Renal cortex interstitium (tissue), 15 donors: ENCODE data around the gene ZC3HAV1. TPM values are rescaled to one million over a fixed set of nuclear protein-coding genes. Genes with fewer than 3 reads are reported as not detected.
A peak's percentile ranks its signal among the peaks of the same experiment; 100 is the strongest.
"Not testable (repeated sequence)": the region's sequence is repeated elsewhere in the genome, so short reads cannot be mapped to it uniquely, and the experiment has no call there.

Experiments
- DNase-seq, 11 donors: peaks; one replicate each; pipeline ENCODE4 v3.0.0-alpha.2; 2013; ENCODE audit warnings: low read depth in 9 of 11, low spot score in 4 of 11; ENCODE audit errors: extremely low read depth in 1 of 11
- long read RNA-seq, 16 experiments: transcript quantifications; one replicate each; lab custom pipeline, GENCODE V29; 2026
- polyA plus RNA-seq, 3 donors: library from polyadenylated mRNA; unstranded; fragments of 120-200 nt; gene quantifications; one replicate each; pipeline ENCODE4 v1.2.1, GENCODE V29; 2013; ENCODE audit not compliant: insufficient read length in 3 of 3

The ZC3HAV1 gene
- 10 to 100 TPM; 19.8 to 27.6 (median 22.0) TPM for polyA plus RNA-seq
- long read RNA-seq, donor 1, full-length matches to known transcripts = 2 of 2 reads
- long read RNA-seq, donor 1, partial matches to known transcripts = 0 of 2 reads
- long read RNA-seq, donor 1, other reads (novel, unspliced or antisense) = 0 of 2 reads
- long read RNA-seq, donor 2, partial matches to known transcripts = 14 of 15 reads
- long read RNA-seq, donor 2, other reads (novel, unspliced or antisense) = 0 of 15 reads
- long read RNA-seq, donor 3, full-length matches to known transcripts = 3 of 3 reads
- long read RNA-seq, donor 3, partial matches to known transcripts = 0 of 3 reads
- long read RNA-seq, donor 3, other reads (novel, unspliced or antisense) = 0 of 3 reads
- long read RNA-seq, donor 4, partial matches to known transcripts = 0 of 1 reads
- long read RNA-seq, donor 4, other reads (novel, unspliced or antisense) = 0 of 1 reads
- long read RNA-seq, donor 5 = 0 reads
- long read RNA-seq, donor 6, full-length matches to known transcripts = 3 of 21 reads
- long read RNA-seq, donor 6, partial matches to known transcripts = 18 of 21 reads
- long read RNA-seq, donor 6, other reads (novel, unspliced or antisense) = 0 of 21 reads
- long read RNA-seq, donor 7, full-length matches to known transcripts = 3 of 3 reads
- long read RNA-seq, donor 7, partial matches to known transcripts = 0 of 3 reads
- long read RNA-seq, donor 7, other reads (novel, unspliced or antisense) = 0 of 3 reads
- long read RNA-seq, donor 8 = 0 reads
- long read RNA-seq, donor 9 = 0 reads
- long read RNA-seq, donor 10, full-length matches to known transcripts = 2 of 2 reads
- long read RNA-seq, donor 10, partial matches to known transcripts = 0 of 2 reads
- long read RNA-seq, donor 10, other reads (novel, unspliced or antisense) = 0 of 2 reads
- long read RNA-seq, donor 11 = 0 reads
- long read RNA-seq, donor 12 = 0 reads
- long read RNA-seq, donor 13 = 0 reads
- long read RNA-seq, donor 14, full-length matches to known transcripts = 4 of 4 reads
- long read RNA-seq, donor 14, partial matches to known transcripts = 0 of 4 reads
- long read RNA-seq, donor 14, other reads (novel, unspliced or antisense) = 0 of 4 reads
- long read RNA-seq, donor 15 = 0 reads
- long read RNA-seq, donor 16, full-length matches to known transcripts = 6 of 6 reads
- long read RNA-seq, donor 16, partial matches to known transcripts = 0 of 6 reads
- long read RNA-seq, donor 16, other reads (novel, unspliced or antisense) = 0 of 6 reads

DNA sequence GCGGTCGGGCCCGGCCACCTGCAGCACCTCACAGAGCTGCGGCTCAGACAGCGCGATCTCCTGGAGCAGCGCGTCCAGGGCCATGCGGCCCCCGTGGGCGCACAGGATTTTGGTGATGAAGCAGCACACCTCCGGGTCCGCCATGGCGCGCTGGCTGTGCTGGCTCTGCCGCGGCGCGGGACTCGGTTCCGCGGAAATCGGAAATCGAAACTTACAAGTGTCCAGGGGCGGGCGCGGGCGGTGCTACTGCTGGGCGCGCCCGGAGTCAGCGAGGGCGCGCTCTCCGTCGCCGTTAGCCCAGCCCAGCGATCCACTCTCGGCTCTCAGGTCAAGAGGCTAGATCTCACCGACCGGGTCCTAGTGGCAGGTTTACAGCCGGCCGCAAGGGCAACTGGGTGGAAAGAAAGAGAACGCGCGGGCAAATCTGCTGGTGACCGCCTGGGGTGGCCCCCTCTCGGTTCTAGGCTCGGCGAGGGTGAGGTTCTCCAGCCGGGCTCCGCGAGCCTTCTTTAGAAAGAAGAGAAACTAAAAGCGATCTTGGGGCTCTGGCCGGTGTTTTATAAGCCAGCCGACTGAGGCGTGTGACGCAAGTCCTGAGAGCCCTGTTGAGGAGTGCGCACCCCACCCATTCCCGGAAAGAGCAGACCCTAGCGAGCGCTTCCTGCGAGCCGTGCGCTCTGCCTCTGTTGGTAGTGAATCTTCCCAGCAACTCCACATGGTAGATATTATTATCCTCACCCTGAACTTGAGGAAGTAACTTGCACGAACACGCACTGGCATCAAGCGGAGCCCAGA lies at the start of gene ZC3HAV1:
TSS of gene ZC3HAV1 (minus strand) at position 533 of the 795 bp plus-strand sequence. CDS start at position 144, 389 bp downstream.
- DNase-seq = peak in 6 of 11 donors; percentile 58 to 74 (median 68)

DNA sequence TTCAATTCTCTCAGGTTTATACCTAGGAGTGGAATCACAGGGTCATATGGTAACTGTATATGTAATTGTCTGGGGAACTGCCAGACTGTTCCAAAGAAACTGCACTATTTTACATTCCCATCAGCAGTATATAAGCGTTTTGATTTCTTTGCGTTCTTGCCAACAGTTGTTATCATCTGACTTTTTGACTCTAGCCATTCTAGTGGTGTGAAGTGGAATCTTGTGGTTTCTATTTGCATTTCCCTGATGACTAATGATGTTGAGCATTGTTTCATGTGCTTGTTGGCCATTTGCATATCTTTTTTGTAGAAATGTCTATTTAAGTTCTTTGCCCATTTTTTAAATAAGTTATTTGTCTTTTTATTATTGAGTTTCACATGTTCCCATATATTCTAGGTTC lies 44.3 kb upstream of the ZC3HAV1 start:
- no peak for DNase-seq

DNA sequence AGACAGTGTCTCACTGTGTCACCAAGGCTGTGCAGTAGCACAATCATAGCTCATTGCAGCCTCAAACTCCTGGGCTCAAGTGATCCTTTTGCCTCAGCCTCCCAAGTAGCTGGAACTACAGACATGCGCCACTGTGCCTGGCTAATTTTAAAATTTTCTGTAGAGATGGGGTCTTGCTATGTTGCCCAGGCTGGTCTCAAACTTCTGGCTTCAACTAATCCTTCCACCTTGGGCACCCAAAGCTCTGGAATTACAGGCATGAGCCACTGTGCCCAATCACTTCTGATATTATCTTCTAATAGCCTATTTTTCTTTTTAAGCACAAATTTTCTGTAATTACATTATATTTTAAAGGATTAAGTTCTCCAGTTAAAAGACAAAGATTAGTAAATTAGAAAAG lies 42.6 kb upstream of the ZC3HAV1 start:
- DNase-seq = no peak

DNA sequence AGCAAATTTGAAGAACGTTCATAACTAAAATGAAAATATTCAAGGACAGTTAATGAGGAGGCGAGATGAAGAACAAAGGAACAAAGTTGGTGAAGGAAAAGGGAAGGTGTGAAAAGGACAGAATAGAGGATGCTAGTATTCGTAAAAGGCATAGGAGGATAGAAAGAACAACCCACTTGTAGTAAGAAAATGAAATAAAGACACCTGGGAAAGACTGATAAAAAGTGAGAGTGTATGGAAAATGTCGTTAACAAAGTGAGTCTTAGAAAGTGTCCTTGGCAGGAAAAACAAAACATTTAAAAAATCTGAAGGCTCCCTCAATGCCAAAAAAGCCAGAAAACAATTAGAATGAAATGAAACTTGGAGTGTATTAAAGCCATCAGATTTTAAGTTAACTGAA lies 29.6 kb upstream of the ZC3HAV1 start:
- no peak for DNase-seq

DNA sequence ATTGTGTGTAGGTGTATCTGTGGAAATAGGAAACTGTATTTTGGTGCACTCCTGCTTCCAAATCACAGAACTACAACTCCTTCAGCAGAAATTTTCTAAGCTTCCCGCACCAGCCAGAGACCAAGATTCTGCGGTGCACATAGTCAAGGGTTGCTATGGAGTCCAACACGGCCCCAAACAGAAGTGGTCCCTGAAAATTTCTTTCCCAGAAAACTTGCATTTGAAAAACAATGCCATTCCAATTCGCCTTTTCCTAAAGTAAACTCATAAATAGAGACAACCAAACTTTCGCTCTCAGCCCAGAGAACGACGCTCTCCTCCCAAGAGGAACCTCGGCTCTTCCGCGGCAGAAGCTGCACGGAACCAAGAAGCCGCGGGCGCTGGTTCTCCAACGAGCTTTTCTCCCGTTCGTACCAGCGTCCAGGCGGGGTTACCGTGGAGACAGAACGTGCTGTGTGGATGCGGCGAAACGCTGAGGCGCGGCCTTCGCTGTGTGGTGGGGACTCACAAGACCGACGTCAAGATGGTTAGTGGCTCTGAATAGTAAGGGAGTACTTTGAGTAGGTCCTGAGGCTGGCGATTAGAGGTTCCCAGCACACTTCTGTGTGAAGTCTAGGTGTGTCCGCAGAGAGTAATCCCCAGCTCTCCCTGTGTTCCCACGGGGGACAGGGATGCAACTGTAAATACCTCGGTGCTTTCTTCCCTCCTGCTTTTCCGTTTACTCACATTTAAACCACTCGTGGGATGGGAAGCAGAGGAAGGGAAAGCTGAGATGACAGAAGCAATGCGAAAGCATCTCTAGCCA lies 24.0 kb upstream of the ZC3HAV1 start:
- peak; percentile 75 to 88 (median 83) for DNase-seq

DNA sequence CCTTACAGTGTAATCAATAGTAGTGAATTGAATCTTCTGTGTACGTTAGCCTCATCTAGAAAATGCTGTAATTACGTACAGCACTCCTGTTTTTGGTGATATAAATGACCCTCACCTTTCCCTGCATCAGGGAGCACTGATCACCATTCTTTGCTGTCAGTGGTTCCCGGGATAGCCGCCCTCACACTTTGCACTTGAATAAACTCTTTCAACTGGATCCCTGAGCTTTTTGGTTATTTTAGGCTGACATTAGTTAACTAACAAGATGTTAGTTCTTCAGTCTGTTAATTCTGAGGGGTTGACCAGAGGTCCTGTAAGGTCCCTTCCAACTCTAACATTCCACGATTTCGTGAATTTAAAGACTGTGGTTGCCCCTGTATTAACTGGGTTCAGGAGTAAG lies 23.4 kb upstream of the ZC3HAV1 start:
- DNase-seq = peak in 2 of 11 donors; percentile 15 to 31

DNA sequence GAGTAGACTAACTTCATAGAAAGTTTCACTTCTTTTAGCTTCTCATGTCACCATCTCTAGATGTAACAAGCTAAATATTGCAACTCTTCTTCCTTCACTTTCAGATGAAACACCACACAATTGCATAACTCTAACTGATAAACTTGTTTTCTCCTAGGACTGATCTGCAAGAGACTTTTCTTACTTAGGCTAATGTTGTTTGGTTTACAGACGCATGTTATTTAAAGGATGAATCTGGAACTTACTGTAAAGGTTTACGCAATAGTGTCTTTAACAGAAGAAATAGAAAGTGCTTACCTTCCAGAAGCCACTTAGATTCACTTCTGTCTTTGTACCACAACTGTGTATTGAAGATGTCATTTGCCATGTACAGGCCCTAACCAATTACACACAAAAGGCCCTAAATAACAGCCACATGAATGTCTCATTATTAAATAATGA lies 22.1 kb upstream of the ZC3HAV1 start:
- no peak for DNase-seq

DNA sequence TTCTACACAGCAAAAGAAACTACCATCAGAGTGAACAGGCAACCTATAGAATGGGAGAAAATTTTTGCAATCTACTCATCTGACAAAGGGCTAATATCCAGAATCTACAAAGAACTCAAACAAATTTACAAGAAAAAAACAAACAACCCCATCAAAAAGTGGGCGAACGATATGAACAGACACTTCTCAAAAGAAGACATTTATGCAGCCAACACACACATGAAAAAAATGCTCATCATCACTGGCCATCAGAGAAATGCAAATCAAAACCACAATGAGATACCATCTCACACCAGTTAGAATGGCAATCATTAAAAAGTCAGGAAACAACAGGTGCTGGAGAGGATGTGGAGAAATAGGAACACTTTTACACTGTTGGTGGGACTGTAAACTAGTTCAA lies 20.3 kb upstream of the ZC3HAV1 start:
- not testable (repeated sequence) for DNase-seq

DNA sequence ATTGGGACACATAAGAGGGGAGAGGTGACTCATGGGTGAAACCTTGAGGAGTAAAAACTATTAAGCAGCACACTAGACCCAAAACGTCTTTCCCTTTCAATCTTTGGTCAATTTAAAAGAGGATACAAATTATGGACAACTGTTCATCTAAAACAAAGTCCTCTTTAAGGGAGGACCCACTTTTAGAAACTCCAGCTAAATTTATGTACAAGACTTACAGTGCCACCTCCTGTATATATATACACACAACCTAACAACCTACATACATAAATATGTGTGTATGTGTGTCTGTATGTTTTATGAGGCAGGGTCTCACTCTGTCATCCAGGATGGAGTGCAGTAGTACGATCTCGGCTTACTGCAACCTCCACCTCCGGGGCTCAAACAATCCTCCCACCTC lies 18.1 kb upstream of the ZC3HAV1 start:
- no peak for DNase-seq

DNA sequence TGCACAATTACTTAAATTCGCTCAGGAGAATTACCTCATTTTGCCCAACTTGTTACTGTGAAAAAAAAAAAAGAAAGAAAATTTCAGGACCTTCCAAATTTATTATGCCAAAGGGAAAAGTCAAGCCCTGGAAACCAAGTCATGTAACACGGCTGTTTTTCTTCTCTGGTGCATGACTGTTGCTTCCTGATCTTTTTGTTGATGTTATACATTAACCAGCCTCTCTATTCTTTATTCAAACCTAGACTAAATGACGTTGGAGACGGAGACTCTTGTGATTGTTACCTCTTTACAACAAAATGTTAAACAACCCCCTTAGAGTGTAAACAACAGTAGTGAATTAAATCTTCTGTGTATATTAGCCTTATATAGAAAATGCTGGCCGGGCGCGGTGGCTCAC lies 16.1 kb upstream of the ZC3HAV1 start:
- peak in 2 of 11 donors; percentile 29 to 54 for DNase-seq

DNA sequence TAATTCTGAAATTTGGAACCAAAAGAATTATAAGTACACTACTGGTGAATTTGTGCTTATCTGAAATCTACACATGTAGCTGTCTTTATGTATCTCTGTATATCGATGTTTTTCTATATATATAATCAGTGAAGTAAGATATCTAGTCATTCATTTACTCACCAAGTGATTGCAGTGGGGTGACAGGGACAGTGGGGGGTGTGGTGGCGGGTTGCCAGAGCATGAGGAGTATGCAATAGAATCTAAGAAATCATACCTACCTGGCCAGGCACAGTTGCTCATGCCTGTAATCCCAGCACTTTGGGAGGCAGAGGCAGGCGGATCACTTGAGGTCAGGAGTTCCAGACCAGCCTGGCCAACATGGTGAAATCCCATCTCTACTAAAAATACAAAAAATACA lies 15.5 kb upstream of the ZC3HAV1 start:
- not testable (repeated sequence) for DNase-seq

DNA sequence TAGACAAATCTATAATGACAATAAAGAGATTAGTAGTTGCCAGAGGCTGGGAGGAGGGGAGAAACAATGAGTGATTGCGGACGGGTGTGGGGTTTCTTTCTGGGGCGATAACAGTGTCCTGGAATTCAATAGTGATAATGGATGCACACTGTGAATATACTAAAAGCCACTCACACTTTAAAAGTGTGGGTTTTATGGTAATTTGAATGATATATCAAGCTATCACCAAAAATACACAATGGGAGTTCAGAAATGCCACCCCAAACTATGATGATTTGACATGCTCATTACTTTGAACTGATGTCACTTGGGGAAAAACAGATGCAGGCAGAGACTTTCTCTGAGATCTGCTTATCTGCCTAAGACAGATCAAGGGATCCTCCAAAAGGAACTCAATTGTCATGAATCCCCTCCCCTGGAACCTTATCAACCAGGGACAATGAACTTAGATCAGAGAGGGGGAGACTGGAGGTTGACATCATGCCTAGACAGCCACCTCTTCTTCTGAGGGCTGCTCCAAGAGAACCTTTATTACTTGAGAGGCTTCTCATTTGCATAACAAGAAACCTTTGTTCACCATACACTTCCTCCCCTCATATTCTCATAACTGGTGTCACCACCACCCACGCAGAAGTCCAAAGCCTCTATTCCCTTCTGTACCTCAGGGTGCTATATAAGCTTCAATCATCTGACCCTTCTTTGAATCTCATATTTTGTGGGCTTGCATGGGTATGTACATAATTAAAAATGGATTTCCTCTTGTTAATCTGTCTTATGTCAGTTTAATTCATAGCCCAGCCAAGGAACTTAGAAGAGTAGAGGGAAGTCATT lies 14.8 kb upstream of the ZC3HAV1 start:
- DNase-seq = no peak

DNA sequence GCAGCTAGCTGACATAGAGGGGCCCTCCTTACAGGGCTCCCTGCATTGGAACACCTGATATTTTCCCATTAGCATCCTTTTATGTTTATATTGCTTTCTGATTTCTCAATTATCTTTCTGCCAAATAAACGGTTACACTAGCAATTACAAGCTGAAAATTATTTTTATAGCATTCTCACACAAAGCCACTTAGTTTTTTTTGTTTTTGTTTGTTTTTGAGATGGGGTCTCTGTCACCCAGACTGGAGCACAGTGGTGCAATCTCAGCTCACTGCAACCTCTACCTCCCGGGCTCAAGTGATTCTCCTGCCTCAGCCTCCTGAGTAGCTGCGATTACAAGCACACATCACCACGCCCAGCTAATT lies 9.9 kb upstream of the ZC3HAV1 start:
- DNase-seq = no peak

DNA sequence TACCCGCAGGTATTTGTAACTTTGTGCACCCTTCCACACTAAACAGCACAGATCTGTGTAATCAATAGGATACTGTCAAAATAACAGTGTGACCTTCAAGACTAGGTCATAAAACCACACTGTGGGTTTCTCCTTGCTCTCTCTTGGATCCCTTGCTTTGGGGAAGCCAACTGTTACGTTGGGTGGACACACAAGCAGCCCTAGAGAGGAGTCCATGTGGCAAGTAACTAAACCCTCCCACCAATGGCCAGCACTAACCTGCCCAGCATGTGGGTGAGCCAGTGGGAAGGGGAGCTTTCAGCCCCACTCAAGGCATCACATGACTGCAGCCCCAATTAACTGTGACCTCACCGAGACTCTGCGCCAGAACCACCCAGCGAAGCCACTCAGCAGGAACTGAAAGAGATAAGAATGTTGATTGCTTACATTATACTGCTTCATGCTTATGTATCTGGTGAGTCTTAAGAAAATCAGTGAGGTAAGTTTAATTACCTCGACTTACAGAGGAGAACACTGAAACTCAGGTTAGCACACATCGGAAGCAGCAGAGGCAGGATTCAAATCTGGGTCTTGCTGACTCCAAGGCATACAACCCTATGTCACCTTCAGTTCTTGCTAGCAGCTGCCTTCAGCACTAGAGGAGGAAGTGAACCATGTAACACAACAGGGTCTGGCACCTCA lies 9.4 kb upstream of the ZC3HAV1 start:
- peak in 1 of 11 donors; percentile 25 for DNase-seq

DNA sequence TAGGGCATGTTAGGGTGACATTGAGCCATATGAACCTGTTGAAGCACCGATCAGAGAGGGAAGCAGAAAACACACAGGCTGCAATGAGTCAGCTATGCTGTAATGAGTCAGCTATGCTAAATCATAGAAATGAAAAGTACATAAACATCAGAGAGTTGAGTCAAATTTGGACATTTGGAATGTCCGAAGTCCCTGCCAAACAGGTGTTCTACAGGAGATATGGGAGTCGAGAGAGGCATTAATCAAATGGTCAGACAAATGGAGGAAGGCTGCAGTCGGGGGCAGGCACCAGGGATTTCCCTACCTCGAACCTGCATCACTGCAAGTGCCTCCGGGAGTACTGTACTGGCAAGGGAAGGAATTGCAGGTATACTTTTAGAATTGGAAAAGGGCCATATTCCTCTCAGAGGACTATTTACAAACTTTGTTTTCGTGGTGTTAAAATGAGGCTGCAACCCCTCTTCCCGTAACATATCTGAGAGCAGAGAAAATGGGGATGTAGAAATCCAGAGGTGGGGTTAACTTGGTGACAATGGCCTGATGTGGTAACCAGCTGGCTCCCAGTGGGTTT lies 8.8 kb upstream of the ZC3HAV1 start:
- no peak for DNase-seq

DNA sequence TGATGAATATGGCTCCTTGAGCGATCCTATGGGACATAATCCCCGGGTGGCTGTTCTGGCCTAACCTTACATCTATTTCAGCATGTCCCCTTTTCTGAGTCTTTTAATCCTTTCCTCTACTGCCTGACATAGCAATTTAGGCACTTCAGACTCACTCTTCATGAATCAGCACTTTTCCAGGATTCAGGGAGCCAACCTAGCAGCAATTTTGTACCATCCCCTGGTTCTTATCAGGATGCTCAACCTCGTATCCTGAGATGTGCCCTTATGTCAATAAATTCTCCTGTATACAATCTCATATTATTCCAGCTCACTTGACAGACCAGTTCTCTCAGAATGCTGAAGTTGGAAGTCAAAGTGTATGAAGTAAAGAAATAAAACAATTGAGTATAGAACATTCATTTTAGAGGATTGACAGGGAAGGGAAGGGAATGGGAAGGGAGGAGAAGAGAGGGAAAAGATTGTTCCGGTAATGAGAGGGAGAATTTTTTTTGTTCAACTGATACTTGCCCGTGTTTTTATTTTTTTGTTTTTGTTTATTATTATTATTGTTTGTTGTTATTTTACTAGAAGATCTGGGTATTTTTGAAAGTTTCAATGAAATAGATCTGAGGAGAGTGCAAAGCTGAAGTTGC lies 8.2 kb upstream of the ZC3HAV1 start:
- DNase-seq = no peak
